Activated CD4-positive, alpha-beta memory T cell treated with anti-CD3 and anti-CD28 coated beads for 36 hours (primary cell): ENCODE measurements around the gene PELI2. TPM values are rescaled to one million over a fixed set of nuclear protein-coding genes. Genes with fewer than 3 reads are reported as not detected.

Experiments used
- CTCF ChIA-PET: fragments of 350-600 bp; sonication (Branson Sonifier 250); formaldehyde crosslinking; loops from one replicate; lab custom pipeline; 2021; ENCODE audit warnings: antibody characterized with exemption, inconsistent platforms; lab: Charles Lee
- POLR2A ChIA-PET: fragments of 350-600 bp; sonication (Branson Sonifier 250); formaldehyde crosslinking; loops from one replicate; lab custom pipeline; 2021; ENCODE audit warnings: antibody characterized with exemption; lab: Charles Lee
- DNase-seq: peaks from one replicate; pipeline ENCODE4 v3.0.0-alpha.2; 2020
- H3K27ac Mint-ChIP-seq: one replicate; pipeline ENCODE4 v1.8.0; 2021; ENCODE audit warnings: mixed read lengths
- H3K27me3 Mint-ChIP-seq: one replicate; pipeline ENCODE4 v1.8.0; 2021; ENCODE audit warnings: mixed read lengths
- H3K36me3 Mint-ChIP-seq: one replicate; pipeline ENCODE4 v1.8.0; 2021; ENCODE audit warnings: mixed read lengths
- H3K4me1 Mint-ChIP-seq: one replicate; pipeline ENCODE4 v1.8.0; 2021; ENCODE audit warnings: low read depth, mixed read lengths
- H3K4me3 Mint-ChIP-seq: one replicate; pipeline ENCODE4 v1.8.0; 2021; ENCODE audit warnings: mild to moderate bottlenecking, mixed read lengths
- H3K9me3 Mint-ChIP-seq: one replicate; pipeline ENCODE4 v1.8.0; 2021; ENCODE audit warnings: mixed read lengths
- intact Hi-C: fragments of 100-400 bp; cut with micrococcal nuclease; formaldehyde crosslinking; loops from one replicate; pipeline ENCODE4 v1.15.1; 2023
- total RNA-seq, 2 experiments: library from RNA; stranded (reverse); gene quantifications; one replicate each; pipeline ENCODE4 v1.2.3, GENCODE V29; 2021

Gene PELI2
- total RNA-seq, 2 experiments from 2014 or later, result 6.4 to 6.6 TPM

- intact Hi-C loops, result no loop called here
- H3K27me3 Mint-ChIP-seq, result peaks cover 13% of the 10 kb centered on the region
- DNase-seq, result no peak
- H3K4me3 Mint-ChIP-seq, result no peak overlapping the region
- H3K36me3 Mint-ChIP-seq, result no peaks in the 10 kb centered on the region
- no peak overlapping the region for H3K27ac Mint-ChIP-seq
- no peaks in the 10 kb centered on the region for H3K4me1 Mint-ChIP-seq
- ChIA-PET CTCF (no interaction called here), POLR2A (no interaction called here)
- no peaks in the 10 kb centered on the region for H3K9me3 Mint-ChIP-seq
These were observed 19.0 kb upstream of the PELI2 start for GRCh38 chr14:56099081-56099797.

GRCh38 chr14:56100556-56100955 lies 17.7 kb upstream of the PELI2 start:
- Mint-ChIP-seq H3K9me3 (no peaks in the 10 kb centered on the region), H3K4me1 (no peaks in the 10 kb centered on the region), H3K27me3 (peaks cover 11% of the 10 kb centered on the region), H3K27ac (no peak overlapping the region), H3K4me3 (no peak overlapping the region), H3K36me3 (no peaks in the 10 kb centered on the region)
- CTCF ChIA-PET, result interaction anchor here (0.6 kb wide), 1 partner anchor 383 kb away, joined by 4 read pairs; no protein-coding TSS in a partner anchor
- POLR2A ChIA-PET, result no interaction called here
- no peak for DNase-seq
- intact Hi-C loops, result no loop called here

- Mint-ChIP-seq H3K36me3 (no peaks in the 10 kb centered on the region), H3K4me3 (no peak overlapping the region), H3K4me1 (no peaks in the 10 kb centered on the region), H3K9me3 (no peaks in the 10 kb centered on the region), H3K27ac (no peak overlapping the region), H3K27me3 (peaks cover 4% of the 10 kb centered on the region)
- intact Hi-C loops, result no loop called here
- CTCF ChIA-PET, result no interaction called here
- POLR2A ChIA-PET, result no interaction called here
- no peak for DNase-seq
These were observed 15.3 kb upstream of the PELI2 start for GRCh38 chr14:56102941-56103340.

- H3K27ac Mint-ChIP-seq, result no peak overlapping the region
- CTCF ChIA-PET, result no interaction called here
- POLR2A ChIA-PET, result interaction anchor here (0.6 kb wide), 1 partner anchor 300 kb away, joined by 5 read pairs; no protein-coding TSS in a partner anchor
- H3K36me3 Mint-ChIP-seq, result no peaks in the 10 kb centered on the region
- H3K9me3 Mint-ChIP-seq, result no peaks in the 10 kb centered on the region
- DNase-seq, result no peak
- H3K4me1 Mint-ChIP-seq, result no peaks in the 10 kb centered on the region
- intact Hi-C loops, result no loop called here
- peaks cover 1% of the 10 kb centered on the region for H3K27me3 Mint-ChIP-seq
- no peak overlapping the region for H3K4me3 Mint-ChIP-seq
These were observed 10.6 kb upstream of the PELI2 start for GRCh38 chr14:56107615-56108014.

- no peaks in the 10 kb centered on the region for H3K9me3 Mint-ChIP-seq
- H3K27me3 Mint-ChIP-seq, result peaks cover 1% of the 10 kb centered on the region
- POLR2A ChIA-PET, result no interaction called here
- no peaks in the 10 kb centered on the region for H3K4me1 Mint-ChIP-seq
- no peak overlapping the region for H3K27ac Mint-ChIP-seq
- CTCF ChIA-PET, result no interaction called here
- DNase-seq, result no peak
- intact Hi-C loops, result no loop called here
- H3K36me3 Mint-ChIP-seq, result no peaks in the 10 kb centered on the region
- no peak overlapping the region for H3K4me3 Mint-ChIP-seq
These were observed 10.2 kb upstream of the PELI2 start for GRCh38 chr14:56108057-56108456.

GRCh38 chr14:56112781-56113180 lies 5.4 kb upstream of the PELI2 start:
- Mint-ChIP-seq H3K27ac (no peak overlapping the region), H3K36me3 (no peaks in the 10 kb centered on the region), H3K4me3 (no peak overlapping the region), H3K27me3 (no peaks in the 10 kb centered on the region), H3K4me1 (peaks cover 15% of the 10 kb centered on the region), H3K9me3 (no peaks in the 10 kb centered on the region)
- intact Hi-C loops, result loop anchor here (10.0 kb wide), 1 partner anchor 778 kb away; no protein-coding TSS in a partner anchor
- CTCF ChIA-PET, result no interaction called here
- POLR2A ChIA-PET, result no interaction called here
- DNase-seq, result no peak

- H3K4me1 Mint-ChIP-seq, result peaks cover 26% of the 10 kb centered on the region
- intact Hi-C loops, result loop anchor here (5.0 to 10.0 kb wide), 4 partner anchors 227 to 781 kb away; partner anchors contain the start of gene KTN1
- peaks cover 4% of the 10 kb centered on the region for H3K27me3 Mint-ChIP-seq
- ChIA-PET POLR2A (no interaction called here), CTCF (no interaction called here)
- H3K36me3 Mint-ChIP-seq, result no peaks in the 10 kb centered on the region
- H3K27ac Mint-ChIP-seq, result no peak overlapping the region
- no peak overlapping the region for H3K4me3 Mint-ChIP-seq
- H3K9me3 Mint-ChIP-seq, result no peaks in the 10 kb centered on the region
- DNase-seq, result no peak
These were observed 2.8 kb upstream of the PELI2 start for GRCh38 chr14:56115334-56115870.

GRCh38 chr14:56115976-56116893 lies 2.0 kb upstream of the PELI2 start:
- Mint-ChIP-seq H3K4me1 (peaks cover 32% of the 10 kb centered on the region), H3K27me3 (peaks cover 7% of the 10 kb centered on the region), H3K9me3 (no peaks in the 10 kb centered on the region), H3K36me3 (no peaks in the 10 kb centered on the region), H3K4me3 (no peak overlapping the region), H3K27ac (peak overlapping the region; percentile 24)
- ChIA-PET CTCF (no interaction called here), POLR2A (no interaction called here)
- peak; percentile 43 for DNase-seq
- intact Hi-C loops, result loop anchor here (2.0 to 10.0 kb wide), 5 partner anchors 226 to 1153 kb away; partner anchors contain the start of genes AP5M1, EXOC5 and KTN1

GRCh38 chr14:56118611-56119181 lies 485 bp downstream of the PELI2 start:
- intact Hi-C loops, result loop anchor here (2.0 to 10.0 kb wide), 8 partner anchors 18 to 784 kb away; partner anchors contain the start of genes KTN1 and TMEM260
- Mint-ChIP-seq H3K27ac (no peak overlapping the region), H3K36me3 (no peaks in the 10 kb centered on the region), H3K27me3 (peaks cover 11% of the 10 kb centered on the region), H3K9me3 (no peaks in the 10 kb centered on the region), H3K4me1 (peaks cover 47% of the 10 kb centered on the region), H3K4me3 (peak overlapping the region; percentile 79)
- ChIA-PET CTCF (interaction anchor here (1.0 to 2.6 kb wide), 5 partner anchors 13 to 387 kb away, joined by 3 to 16 read pairs (median 3); no protein-coding TSS in a partner anchor), POLR2A (interaction anchor here (0.9 to 3.3 kb wide), 3 partner anchors 8 to 15 kb away, joined by 3 to 19 read pairs (median 3); no protein-coding TSS in a partner anchor)
- peak; percentile 42 for DNase-seq

GRCh38 chr14:56119201-56119981 lies 1.2 kb downstream of the PELI2 start:
- ChIA-PET POLR2A (interaction anchor here (1.0 to 3.3 kb wide), 2 partner anchors 12 to 15 kb away, joined by 3 to 19 read pairs; no protein-coding TSS in a partner anchor), CTCF (interaction anchor here (1.0 to 2.6 kb wide), 5 partner anchors 12 to 388 kb away, joined by 3 to 16 read pairs (median 3); no protein-coding TSS in a partner anchor)
- H3K4me3 Mint-ChIP-seq, result peak overlapping the region; percentile 79
- peaks cover 47% of the 10 kb centered on the region for H3K4me1 Mint-ChIP-seq
- peak overlapping the region; percentile 34 for H3K27ac Mint-ChIP-seq
- no peaks in the 10 kb centered on the region for H3K9me3 Mint-ChIP-seq
- intact Hi-C loops, result loop anchor here (2.0 to 10.0 kb wide), 8 partner anchors 17 to 785 kb away; partner anchors contain the start of genes KTN1 and TMEM260
- peaks cover 11% of the 10 kb centered on the region for H3K27me3 Mint-ChIP-seq
- DNase-seq, result peak; percentile 51
- H3K36me3 Mint-ChIP-seq, result no peaks in the 10 kb centered on the region
